AG10803 (cell line): Measurements from ENCODE around the gene SUPT4H1.

ENCODE experiments used
- DNase-seq: peaks from one replicate; pipeline ENCODE4 v3.0.0; 2010; ENCODE audit warnings: low read depth
- H3K4me3 ChIP-seq: 2 replicates; pipeline ENCODE4 v1.5.1; 2011; ENCODE audit warnings: mild to moderate bottlenecking, low read length, control low read depth
- TF ChIP-seq, protein P1 (sequence below): conservative IDR thresholded peaks from 2 replicates; pipeline ENCODE4 v1.5.1; 2011; ENCODE audit warnings: mild to moderate bottlenecking, low read length, control low read depth, inconsistent platforms

SUPT4H1 gene

DNA sequence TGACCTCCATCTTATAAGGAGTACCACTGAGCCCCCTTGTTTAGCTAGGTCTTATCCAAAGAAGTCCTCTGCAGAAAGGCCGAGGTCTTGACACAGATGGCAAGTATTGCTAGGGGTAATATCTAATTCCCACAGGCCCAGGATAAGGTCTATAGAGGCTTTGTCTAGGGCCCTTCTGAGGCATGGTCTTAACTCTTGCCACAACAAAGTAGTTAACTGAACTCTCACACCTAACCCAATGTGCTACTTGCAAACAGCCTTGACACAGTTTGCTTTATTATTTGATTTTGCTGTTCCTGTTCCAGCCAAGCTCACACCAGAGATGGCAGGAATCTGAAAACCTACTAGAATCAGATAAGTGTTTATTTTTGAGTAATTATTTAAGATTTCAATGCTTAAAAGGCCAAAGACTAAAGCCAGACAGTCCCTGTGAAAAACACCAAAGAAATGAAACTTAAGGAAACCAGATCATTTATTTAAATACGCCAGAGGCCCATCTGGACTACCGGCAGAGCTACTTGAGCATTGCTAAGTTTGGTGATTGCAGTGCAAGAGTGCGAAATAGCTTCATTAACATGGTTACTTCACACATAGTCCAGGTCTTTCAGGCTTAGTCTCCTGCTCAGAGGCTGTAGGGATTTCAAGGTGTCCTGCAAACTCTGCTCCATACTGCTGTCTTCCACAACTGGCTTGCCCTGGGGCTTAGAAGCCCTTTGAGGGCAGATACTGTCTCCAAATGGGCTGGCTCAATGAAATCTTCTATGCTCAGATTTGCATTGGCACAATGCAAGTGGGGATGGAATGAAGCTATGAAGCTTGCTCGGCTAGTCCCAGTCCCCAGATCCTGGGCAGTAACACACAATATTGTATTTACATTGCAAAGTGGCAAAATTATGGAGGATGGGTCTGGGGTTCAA, 28.5 kb upstream of the SUPT4H1 start:
- no peak overlapping the region for H3K4me3 ChIP-seq
- TF ChIP-seq, protein P1, sequence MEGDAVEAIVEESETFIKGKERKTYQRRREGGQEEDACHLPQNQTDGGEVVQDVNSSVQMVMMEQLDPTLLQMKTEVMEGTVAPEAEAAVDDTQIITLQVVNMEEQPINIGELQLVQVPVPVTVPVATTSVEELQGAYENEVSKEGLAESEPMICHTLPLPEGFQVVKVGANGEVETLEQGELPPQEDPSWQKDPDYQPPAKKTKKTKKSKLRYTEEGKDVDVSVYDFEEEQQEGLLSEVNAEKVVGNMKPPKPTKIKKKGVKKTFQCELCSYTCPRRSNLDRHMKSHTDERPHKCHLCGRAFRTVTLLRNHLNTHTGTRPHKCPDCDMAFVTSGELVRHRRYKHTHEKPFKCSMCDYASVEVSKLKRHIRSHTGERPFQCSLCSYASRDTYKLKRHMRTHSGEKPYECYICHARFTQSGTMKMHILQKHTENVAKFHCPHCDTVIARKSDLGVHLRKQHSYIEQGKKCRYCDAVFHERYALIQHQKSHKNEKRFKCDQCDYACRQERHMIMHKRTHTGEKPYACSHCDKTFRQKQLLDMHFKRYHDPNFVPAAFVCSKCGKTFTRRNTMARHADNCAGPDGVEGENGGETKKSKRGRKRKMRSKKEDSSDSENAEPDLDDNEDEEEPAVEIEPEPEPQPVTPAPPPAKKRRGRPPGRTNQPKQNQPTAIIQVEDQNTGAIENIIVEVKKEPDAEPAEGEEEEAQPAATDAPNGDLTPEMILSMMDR: no peak
- no peak for DNase-seq

DNA sequence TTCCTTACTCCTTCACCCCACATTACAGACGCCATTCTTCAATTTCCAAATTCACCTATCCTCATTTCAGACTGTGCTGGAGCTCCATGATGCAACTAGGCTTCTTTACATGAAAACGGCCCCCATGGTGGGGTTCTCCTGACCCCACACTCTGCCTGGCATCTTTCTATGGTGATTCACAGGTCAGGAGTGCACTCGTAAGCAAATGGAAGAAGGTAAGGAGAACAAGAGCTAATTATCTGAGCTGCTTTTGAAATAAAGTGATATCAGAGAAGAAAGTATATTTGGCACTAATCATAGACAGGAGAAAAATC, 27.5 kb upstream of the SUPT4H1 start:
- no peak overlapping the region for H3K4me3 ChIP-seq
- TF ChIP-seq, protein P1: no peak
- no peak for DNase-seq

- TF ChIP-seq, protein P1: no peak
- no peak overlapping the region for H3K4me3 ChIP-seq
- no peak for DNase-seq
These were observed 26.9 kb upstream of the SUPT4H1 start for GRCh38 chr17:58378733-58379510.

DNA sequence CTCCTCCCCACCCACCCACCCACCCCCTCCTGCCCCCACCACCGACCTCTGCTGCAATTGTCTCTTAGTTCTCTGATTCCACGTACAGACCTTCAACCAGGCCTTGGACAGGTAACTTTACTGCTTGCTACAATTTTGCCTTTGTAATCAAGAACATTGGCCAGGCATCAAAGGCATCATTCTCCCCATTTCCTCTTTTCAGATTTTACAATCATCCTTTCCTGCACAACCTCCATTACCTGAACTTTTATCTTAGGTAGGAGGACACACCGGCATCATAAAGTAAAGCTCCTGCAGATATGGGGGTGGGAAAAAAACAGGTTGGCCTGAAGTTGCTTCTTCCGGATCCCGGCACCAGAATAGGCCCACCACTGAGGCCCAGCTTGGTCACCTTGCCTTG, 25.7 kb upstream of the SUPT4H1 start:
- TF ChIP-seq, protein P1: no peak
- H3K4me3 ChIP-seq: no peak overlapping the region
- DNase-seq: no peak

DNA sequence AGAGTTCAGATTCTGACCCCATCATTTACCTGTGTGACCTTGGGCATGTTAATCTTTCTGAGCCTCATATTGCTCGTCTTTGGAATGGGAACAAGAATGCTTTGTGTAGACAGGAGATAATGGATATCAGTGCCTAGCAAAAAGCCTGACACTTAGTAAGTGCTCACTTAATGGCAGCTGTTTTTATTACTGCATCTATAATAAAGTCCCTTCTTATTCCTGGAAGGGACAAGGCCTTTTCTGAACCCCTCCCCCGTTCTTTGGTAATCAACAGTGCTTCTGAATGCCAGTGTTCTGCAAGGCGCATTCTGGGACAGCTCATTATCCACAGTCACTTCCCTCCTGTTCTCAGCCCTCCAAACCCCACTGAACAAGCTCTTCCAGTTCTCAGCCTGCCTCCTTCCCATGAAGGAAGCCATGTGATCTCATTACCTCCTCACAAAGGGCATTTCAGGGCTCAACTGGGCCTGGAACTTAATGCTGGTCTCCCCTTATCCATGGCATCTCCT, 25.1 kb upstream of the SUPT4H1 start:
- no peak overlapping the region for H3K4me3 ChIP-seq
- TF ChIP-seq, protein P1: no peak
- DNase-seq: no peak

- TF ChIP-seq, protein P1: no peak
- no peak overlapping the region for H3K4me3 ChIP-seq
- DNase-seq: no peak
These were observed 24.5 kb upstream of the SUPT4H1 start for GRCh38 chr17:58376472-58377000.
